Lung (tissue), 12 donors: Measurements from ENCODE around the gene SLC38A11. TPM values are rescaled to one million over a fixed set of nuclear protein-coding genes. Genes with fewer than 3 reads are reported as not detected.
"Not testable (repeated sequence)": the region's sequence is repeated elsewhere in the genome, so short reads cannot be mapped to it uniquely, and the experiment has no call there.

Experiments
- ATAC-seq: fragments of 200-7000 bp; cut with Tn5 transposase; one replicate; pipeline ENCODE4 v1.9.1; 2020; ENCODE audit warnings: moderate number of reproducible peaks; ENCODE audit not compliant: insufficient read depth, low FRiP score
- DNase-seq, 3 donors: peaks; one replicate each; pipeline ENCODE4 v3.0.0-alpha.2; 2013 to 2017
- H3K27ac ChIP-seq, 2 donors: one replicate each; pipeline ENCODE4 v1.5.1; 2013; ENCODE audit warnings: mild to moderate bottlenecking in 2 of 2, moderate library complexity in 2 of 2, control low read depth in 1 of 2, inconsistent platforms in 1 of 2, low read depth in 1 of 2, low read length in 1 of 2
- H3K27me3 ChIP-seq, 3 donors: one replicate each; pipeline ENCODE4 v1.5.1; 2013; ENCODE audit warnings: low read length in 2 of 3; ENCODE audit not compliant: control insufficient read depth in 3 of 3, insufficient read depth in 3 of 3
- H3K36me3 ChIP-seq, 4 donors: one replicate each; pipeline ENCODE4 v1.5.1; 2013; ENCODE audit warnings: low read length in 4 of 4, mild to moderate bottlenecking in 1 of 4, moderate library complexity in 1 of 4; ENCODE audit not compliant: control insufficient read depth in 4 of 4, insufficient read depth in 4 of 4
- H3K4me1 ChIP-seq, 5 donors: one replicate each; pipeline ENCODE4 v1.5.1; 2013; ENCODE audit warnings: low read length in 5 of 5, mild to moderate bottlenecking in 2 of 5, moderate library complexity in 1 of 5; ENCODE audit not compliant: control insufficient read depth in 5 of 5, insufficient read depth in 5 of 5
- H3K4me3 ChIP-seq: one replicate; pipeline ENCODE4 v1.5.1; 2013; ENCODE audit warnings: mild to moderate bottlenecking, control low read depth, moderate library complexity
- H3K9ac ChIP-seq, 2 donors: one replicate each; pipeline ENCODE4 v1.5.1; 2013; ENCODE audit warnings: low read length in 2 of 2, control low read depth in 1 of 2; ENCODE audit not compliant: insufficient read depth in 1 of 2
- H3K9me3 ChIP-seq, 4 donors: one replicate each; pipeline ENCODE4 v1.5.1; 2013; ENCODE audit warnings: low read length in 3 of 4, mild to moderate bottlenecking in 1 of 4, moderate library complexity in 1 of 4; ENCODE audit not compliant: control insufficient read depth in 4 of 4, insufficient read depth in 3 of 4
- CTCF ChIP-seq: IDR thresholded peaks from 2 replicates; pipeline ENCODE4 v1.5.1; 2012; ENCODE audit warnings: mild to moderate bottlenecking; ENCODE audit errors: control extremely low read depth, extremely low read depth
- WGBS, 2 donors: extraction: QIAGEN DNeasy Blood & Tissue Kit; methylation state at CpG; one replicate each; pipeline ENCODE4 v1.1.7; 2013; 5-methylcytosine and 5-hydroxymethylcytosine counted together
- polyA plus RNA-seq, 2 donors: library from polyadenylated mRNA; stranded (reverse); fragments of 200-250 nt; gene quantifications; one replicate each; pipeline ENCODE4 v1.2.1, GENCODE V29; 2013
- total RNA-seq, 2 donors: library from RNA; depleted of rRNA in 1 of 2; stranded (reverse); fragments of >200 nt in 1 of 2; gene quantifications; one replicate each; pipeline ENCODE4 v1.2.1, GENCODE V29; 2014 to 2021
- donor health status: control.
- donor health status: control.
- donor health status: Bipolar disorder and iron deficiency.
- donor health status: healthy.
- donor health status: DM: yes; HTN: yes; CAD: no.

Gene SLC38A11
- total and polyA plus RNA-seq, 4 donors = 0.10 to 1.2 (median 0.15) TPM; not detected in 1

GRCh38 chr2:164979113-164979512 is 23.8 kb upstream of the SLC38A11 start:
- Histone ChIP-seq H3K4me1 (no peaks in the 10 kb centered on the region), H3K27ac (no peak overlapping the region), H3K27me3 (no peaks in the 10 kb centered on the region), H3K9ac (no peak overlapping the region), H3K36me3 (no peaks in the 10 kb centered on the region), H3K9me3 (no peaks in the 10 kb centered on the region), H3K4me3 (no peak overlapping the region)
- no peak for TF ChIP-seq CTCF
- no peak for DNase-seq
- WGBS, 2 donors = 76 to 93% methylated on average over 2 of the region's 2 CpGs
- ATAC-seq = no peak

GRCh38 chr2:164976875-164977470 is 21.6 kb upstream of the SLC38A11 start:
- WGBS, 2 donors = 76 to 80% methylated on average over 5 of the region's 5 CpGs
- not testable (repeated sequence) for ATAC-seq, H3K9me3 ChIP-seq, H3K36me3 ChIP-seq, H3K27me3 ChIP-seq, H3K4me3 ChIP-seq, H3K9ac ChIP-seq, H3K27ac ChIP-seq, DNase-seq, H3K4me1 ChIP-seq

- H3K9ac ChIP-seq = no peak overlapping the region
- H3K9me3 ChIP-seq = no peaks in the 10 kb centered on the region
- TF ChIP-seq CTCF = no peak
- WGBS, 2 donors = 78 to 86% methylated on average over 3 of the region's 3 CpGs
- H3K36me3 ChIP-seq = no peaks in the 10 kb centered on the region
- H3K27me3 ChIP-seq = no peaks in the 10 kb centered on the region
- no peak for DNase-seq
- H3K4me3 ChIP-seq = no peak overlapping the region
- ATAC-seq = no peak
- no peak overlapping the region for H3K27ac ChIP-seq
- H3K4me1 ChIP-seq = no peaks in the 10 kb centered on the region
These were observed 21.0 kb upstream of the SLC38A11 start for GRCh38 chr2:164976301-164976700.

GRCh38 chr2:164975891-164976290 is 20.6 kb upstream of the SLC38A11 start:
- H3K27me3 ChIP-seq = no peaks in the 10 kb centered on the region
- H3K27ac ChIP-seq = no peak overlapping the region
- no peak for TF ChIP-seq CTCF
- no peaks in the 10 kb centered on the region for H3K9me3 ChIP-seq
- ATAC-seq (no peak), DNase-seq (no peak)
- H3K4me3 ChIP-seq = no peak overlapping the region
- H3K4me1 ChIP-seq = no peaks in the 10 kb centered on the region
- 15 to 24% methylated on average over 1 of the region's 1 CpG for WGBS, 2 donors
- no peak overlapping the region for H3K9ac ChIP-seq
- no peaks in the 10 kb centered on the region for H3K36me3 ChIP-seq
